Measurements from ENCODE around the gene GNG7.
A peak's percentile ranks its signal among the peaks of the same experiment; 100 is the strongest.

GNG7 gene

DNA sequence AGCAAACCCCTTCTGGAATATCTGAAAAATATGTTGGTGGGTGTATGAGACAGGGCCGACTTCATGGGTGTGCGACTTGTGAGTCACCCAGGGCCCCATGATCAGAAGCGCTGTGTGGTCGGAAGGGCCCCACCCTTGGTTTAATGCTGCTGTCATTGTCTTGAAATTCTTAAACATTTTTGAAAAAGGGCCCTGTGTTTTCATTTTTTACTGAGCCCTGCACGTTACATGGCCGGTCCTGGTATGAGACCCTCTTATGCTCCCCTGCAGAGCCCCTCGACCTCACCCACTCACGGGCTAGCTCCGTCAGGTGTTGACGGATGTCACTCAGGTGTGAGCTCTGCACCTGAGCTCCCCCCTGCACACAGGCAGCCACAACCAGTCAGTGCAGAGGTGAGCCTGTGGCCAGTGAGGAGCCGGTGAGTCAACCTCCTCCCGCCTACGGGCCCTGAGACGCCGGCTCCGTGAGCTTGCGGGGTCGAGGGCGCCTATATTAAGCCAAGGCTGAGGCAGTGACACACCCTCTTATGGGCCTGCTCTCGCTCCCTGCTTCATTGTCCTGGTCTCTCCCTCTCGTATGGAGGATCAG lies 198.9 kb downstream of the GNG7 start:
- Histone ChIP-seq H3K79me2 (ENCODE audit: control insufficient read depth, low read length) (no peaks in the 10 kb centered on the region), H3K27ac (ENCODE audit: low read depth, low read length) (no peak overlapping the region), H3K9me3 (ENCODE audit: control insufficient read depth, insufficient read depth, low read length) (no peaks in the 10 kb centered on the region), H4K20me1 (ENCODE audit: control insufficient read depth, insufficient read depth, low read depth, low read length) (no peaks in the 10 kb centered on the region), H3K4me2 (ENCODE audit: low read length) (peak overlapping the region; percentile 33), H3K9me2 (replicated peaks; ENCODE audit: control insufficient read depth, low read length) (no peaks in the 10 kb centered on the region), H3K27me3 (ENCODE audit: control insufficient read depth, low read length) (peaks cover 3% of the 10 kb centered on the region; the same call in 1 of the 2 replicates), H3F3A (ENCODE audit: control insufficient read depth, insufficient read depth) (peaks cover 5% of the 10 kb centered on the region; the same call in 1 of the 2 replicates), H3K36me3 (ENCODE audit: control insufficient read depth, low read length) (no peaks in the 10 kb centered on the region), H3K4me1 (ENCODE audit: control insufficient read depth, low read length) (peaks cover 36% of the 10 kb centered on the region), H3K4me3 (ENCODE audit: low read length) (no peak overlapping the region)
- TF ChIP-seq EZH2phosphoT487 (IDR thresholded peaks at IDR 0.05; ENCODE audit: borderline replicate concordance, low read length) = no peak
- TF ChIP-seq, protein P1, sequence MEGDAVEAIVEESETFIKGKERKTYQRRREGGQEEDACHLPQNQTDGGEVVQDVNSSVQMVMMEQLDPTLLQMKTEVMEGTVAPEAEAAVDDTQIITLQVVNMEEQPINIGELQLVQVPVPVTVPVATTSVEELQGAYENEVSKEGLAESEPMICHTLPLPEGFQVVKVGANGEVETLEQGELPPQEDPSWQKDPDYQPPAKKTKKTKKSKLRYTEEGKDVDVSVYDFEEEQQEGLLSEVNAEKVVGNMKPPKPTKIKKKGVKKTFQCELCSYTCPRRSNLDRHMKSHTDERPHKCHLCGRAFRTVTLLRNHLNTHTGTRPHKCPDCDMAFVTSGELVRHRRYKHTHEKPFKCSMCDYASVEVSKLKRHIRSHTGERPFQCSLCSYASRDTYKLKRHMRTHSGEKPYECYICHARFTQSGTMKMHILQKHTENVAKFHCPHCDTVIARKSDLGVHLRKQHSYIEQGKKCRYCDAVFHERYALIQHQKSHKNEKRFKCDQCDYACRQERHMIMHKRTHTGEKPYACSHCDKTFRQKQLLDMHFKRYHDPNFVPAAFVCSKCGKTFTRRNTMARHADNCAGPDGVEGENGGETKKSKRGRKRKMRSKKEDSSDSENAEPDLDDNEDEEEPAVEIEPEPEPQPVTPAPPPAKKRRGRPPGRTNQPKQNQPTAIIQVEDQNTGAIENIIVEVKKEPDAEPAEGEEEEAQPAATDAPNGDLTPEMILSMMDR (IDR thresholded peaks at IDR 0.05; ENCODE audit: low read depth, low read length, poor library complexity, severe bottlenecking) = no peak

DNA sequence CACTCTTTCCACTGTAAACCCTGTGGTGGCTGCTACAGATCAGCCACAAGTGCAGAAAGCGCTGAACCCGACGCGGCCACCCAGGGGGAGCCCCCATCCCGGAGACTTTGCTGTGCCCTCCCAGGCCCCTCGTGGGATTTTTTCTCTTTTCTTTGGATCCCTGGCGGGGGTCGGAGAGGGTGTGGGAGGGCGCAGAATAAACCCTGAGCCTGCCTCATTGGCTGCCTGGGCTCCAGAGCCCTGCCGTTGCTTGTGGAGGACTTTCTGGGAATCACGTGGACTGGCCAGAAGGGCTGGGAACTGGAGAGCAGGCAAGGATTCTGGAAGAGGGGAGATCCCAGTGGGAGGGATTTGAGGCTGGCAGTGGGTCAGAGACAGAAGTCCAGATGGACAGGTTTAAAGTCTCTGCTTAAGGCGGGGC lies 201.6 kb downstream of the GNG7 start:
- Histone ChIP-seq H3K4me1 (ENCODE audit: control insufficient read depth, low read length) (peaks cover 19% of the 10 kb centered on the region), H3K27ac (ENCODE audit: low read depth, low read length) (no peak overlapping the region), H3K9me3 (ENCODE audit: control insufficient read depth, insufficient read depth, low read length) (no peaks in the 10 kb centered on the region), H3K4me2 (ENCODE audit: low read length) (no peak overlapping the region), H3F3A (ENCODE audit: control insufficient read depth, insufficient read depth) (no peaks in the 10 kb centered on the region), H3K9me2 (replicated peaks; ENCODE audit: control insufficient read depth, low read length) (no peaks in the 10 kb centered on the region), H3K27me3 (ENCODE audit: control insufficient read depth, low read length) (peaks cover 3% of the 10 kb centered on the region; the same call in 1 of the 2 replicates), H3K79me2 (ENCODE audit: control insufficient read depth, low read length) (no peaks in the 10 kb centered on the region), H4K20me1 (ENCODE audit: control insufficient read depth, insufficient read depth, low read depth, low read length) (no peaks in the 10 kb centered on the region), H3K4me3 (ENCODE audit: low read length) (no peak overlapping the region), H3K36me3 (ENCODE audit: control insufficient read depth, low read length) (no peaks in the 10 kb centered on the region)
- TF ChIP-seq, protein P1 (IDR thresholded peaks at IDR 0.05; ENCODE audit: low read depth, low read length, poor library complexity, severe bottlenecking) = no peak
- no peak for TF ChIP-seq EZH2phosphoT487 (IDR thresholded peaks at IDR 0.05; ENCODE audit: borderline replicate concordance, low read length)

DNA sequence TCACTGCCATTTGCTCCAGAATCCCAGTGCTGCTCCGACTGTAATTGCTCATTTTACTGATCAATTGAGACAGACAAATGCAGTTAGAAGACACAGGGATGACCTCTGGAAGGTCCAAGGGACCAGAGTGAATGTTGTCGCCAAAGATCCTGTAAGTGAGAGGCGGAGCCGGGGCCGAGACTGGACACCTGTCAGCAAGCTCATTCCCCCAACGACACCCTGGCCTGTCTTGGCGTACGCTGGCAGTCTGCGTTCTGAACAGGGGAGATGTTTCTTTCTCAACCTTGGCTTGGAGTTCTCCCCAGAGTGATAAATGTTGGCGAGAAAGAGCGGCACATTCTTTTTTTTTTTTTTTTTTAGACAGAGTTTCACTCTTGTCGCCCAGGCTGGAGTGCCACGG lies 202.3 kb downstream of the GNG7 start:
- Histone ChIP-seq H4K20me1 (ENCODE audit: control insufficient read depth, insufficient read depth, low read depth, low read length) (no peaks in the 10 kb centered on the region), H3K4me2 (ENCODE audit: low read length) (no peak overlapping the region), H3K36me3 (ENCODE audit: control insufficient read depth, low read length) (no peaks in the 10 kb centered on the region), H3K4me1 (ENCODE audit: control insufficient read depth, low read length) (peaks cover 26% of the 10 kb centered on the region), H3F3A (ENCODE audit: control insufficient read depth, insufficient read depth) (no peaks in the 10 kb centered on the region), H3K4me3 (ENCODE audit: low read length) (no peak overlapping the region), H3K27ac (ENCODE audit: low read depth, low read length) (no peak overlapping the region), H3K9me2 (replicated peaks; ENCODE audit: control insufficient read depth, low read length) (no peaks in the 10 kb centered on the region), H3K9me3 (ENCODE audit: control insufficient read depth, insufficient read depth, low read length) (no peaks in the 10 kb centered on the region), H3K79me2 (ENCODE audit: control insufficient read depth, low read length) (no peaks in the 10 kb centered on the region), H3K27me3 (ENCODE audit: control insufficient read depth, low read length) (peaks cover 3% of the 10 kb centered on the region; the same call in 1 of the 2 replicates)
- TF ChIP-seq, protein P1 (IDR thresholded peaks at IDR 0.05; ENCODE audit: low read depth, low read length, poor library complexity, severe bottlenecking) = no peak
- TF ChIP-seq EZH2phosphoT487 (IDR thresholded peaks at IDR 0.05; ENCODE audit: borderline replicate concordance, low read length) = no peak

Data from DOHH2 (cell line).